ENCODE results near the gene DHRS12. TPM values are rescaled to one million over a fixed set of nuclear protein-coding genes. Genes with fewer than 3 reads are reported as not detected.
"Not testable (repeated sequence)": the region's sequence is repeated elsewhere in the genome, so short reads cannot be mapped to it uniquely, and the experiment has no call there.

Gene DHRS12
- total RNA-seq, 1 donor: 4.3 TPM

DNA sequence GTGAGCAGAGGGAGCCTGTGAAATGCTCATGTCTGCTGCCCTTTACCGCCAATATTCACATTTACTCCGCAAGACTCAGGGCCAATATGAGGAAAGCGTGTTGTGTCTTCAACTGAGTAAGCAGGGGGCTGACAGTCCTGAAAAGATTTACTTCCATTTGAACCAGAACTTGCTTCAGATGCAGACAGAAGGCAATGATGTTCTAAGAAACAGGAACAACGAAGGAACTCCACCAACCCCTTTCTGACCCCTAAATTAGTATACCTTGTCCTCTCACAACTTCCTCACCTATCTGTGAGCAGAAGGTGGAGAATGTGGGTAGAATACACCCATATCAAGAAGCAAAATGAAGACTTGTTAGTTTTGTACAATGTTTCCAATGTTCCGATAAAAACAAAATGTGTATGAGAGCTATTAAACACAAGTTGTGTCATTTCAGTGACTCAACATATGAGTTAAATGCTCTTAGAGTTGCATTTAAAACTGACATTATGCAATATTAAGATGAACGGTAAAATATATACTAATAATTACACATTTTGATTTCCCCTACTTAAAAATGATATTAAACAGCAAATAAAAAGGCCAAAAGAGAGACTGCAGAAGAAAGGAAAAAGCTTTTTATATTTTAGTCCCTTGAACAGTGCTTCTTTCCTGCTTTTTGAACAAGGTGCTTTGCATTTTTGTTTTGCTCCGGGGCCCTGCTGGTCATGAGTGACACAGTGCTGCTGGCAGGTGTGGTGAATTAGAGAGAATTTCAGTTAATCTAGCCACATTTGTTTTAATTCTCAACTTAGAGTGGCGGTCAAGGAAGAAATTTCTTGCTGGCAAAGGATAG lies 25.0 kb upstream of the DHRS12 start:
- TF ChIP-seq, protein P1, sequence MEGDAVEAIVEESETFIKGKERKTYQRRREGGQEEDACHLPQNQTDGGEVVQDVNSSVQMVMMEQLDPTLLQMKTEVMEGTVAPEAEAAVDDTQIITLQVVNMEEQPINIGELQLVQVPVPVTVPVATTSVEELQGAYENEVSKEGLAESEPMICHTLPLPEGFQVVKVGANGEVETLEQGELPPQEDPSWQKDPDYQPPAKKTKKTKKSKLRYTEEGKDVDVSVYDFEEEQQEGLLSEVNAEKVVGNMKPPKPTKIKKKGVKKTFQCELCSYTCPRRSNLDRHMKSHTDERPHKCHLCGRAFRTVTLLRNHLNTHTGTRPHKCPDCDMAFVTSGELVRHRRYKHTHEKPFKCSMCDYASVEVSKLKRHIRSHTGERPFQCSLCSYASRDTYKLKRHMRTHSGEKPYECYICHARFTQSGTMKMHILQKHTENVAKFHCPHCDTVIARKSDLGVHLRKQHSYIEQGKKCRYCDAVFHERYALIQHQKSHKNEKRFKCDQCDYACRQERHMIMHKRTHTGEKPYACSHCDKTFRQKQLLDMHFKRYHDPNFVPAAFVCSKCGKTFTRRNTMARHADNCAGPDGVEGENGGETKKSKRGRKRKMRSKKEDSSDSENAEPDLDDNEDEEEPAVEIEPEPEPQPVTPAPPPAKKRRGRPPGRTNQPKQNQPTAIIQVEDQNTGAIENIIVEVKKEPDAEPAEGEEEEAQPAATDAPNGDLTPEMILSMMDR (IDR thresholded peaks at IDR 0.05; ENCODE audit: insufficient read depth, low read depth, low read length): no peak
- H3K4me3 ChIP-seq (ENCODE audit: low read depth, low read length): no peak overlapping the region
- DNase-seq (ENCODE audit: low read depth): no peak

DNA sequence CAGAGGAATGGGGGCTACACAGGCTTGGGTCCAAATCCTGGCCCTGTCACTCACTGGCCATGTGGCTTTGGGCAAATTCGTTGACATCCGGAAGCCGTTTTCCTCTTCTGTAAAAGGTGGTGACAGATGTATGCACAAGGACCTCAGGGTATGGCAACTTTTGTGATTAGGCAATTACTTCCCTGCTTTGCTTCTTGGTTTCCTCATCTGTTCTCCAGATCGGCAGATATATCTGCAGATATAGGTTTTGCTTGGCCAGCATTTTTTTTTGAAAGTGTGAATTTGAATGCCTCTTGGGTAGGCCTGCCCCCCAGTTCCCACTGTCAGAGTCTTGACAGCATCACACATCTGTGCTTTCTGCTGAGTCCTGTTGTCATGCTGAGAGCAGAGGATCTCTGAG lies 23.3 kb upstream of the DHRS12 start:
- TF ChIP-seq, protein P1 (IDR thresholded peaks at IDR 0.05; ENCODE audit: insufficient read depth, low read depth, low read length): no peak
- no peak overlapping the region for H3K4me3 ChIP-seq (ENCODE audit: low read depth, low read length)
- no peak for DNase-seq (ENCODE audit: low read depth)

DNA sequence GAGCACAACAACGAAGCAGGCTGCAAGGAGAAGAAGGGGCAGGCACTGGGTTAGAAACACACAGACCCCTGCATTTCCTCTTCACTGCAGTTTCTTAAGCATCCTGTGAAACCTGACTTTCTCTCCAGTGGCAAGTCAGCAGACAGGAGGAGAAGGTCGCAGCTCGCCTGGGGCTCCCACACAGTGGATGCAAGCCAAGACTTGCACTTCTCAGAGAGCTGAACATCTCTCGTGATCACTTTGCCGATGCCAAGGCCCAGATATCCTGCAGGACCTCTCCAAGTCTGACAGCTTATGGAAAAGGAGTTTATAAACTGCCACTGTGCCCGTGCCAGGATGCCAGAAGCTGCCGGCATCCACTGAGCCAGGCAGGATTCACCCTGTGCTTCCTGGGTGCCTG lies 22.6 kb upstream of the DHRS12 start:
- H3K4me3 ChIP-seq (ENCODE audit: low read depth, low read length): no peak overlapping the region
- TF ChIP-seq, protein P1 (IDR thresholded peaks at IDR 0.05; ENCODE audit: insufficient read depth, low read depth, low read length): no peak
- DNase-seq (ENCODE audit: low read depth): peak; percentile 22

DNA sequence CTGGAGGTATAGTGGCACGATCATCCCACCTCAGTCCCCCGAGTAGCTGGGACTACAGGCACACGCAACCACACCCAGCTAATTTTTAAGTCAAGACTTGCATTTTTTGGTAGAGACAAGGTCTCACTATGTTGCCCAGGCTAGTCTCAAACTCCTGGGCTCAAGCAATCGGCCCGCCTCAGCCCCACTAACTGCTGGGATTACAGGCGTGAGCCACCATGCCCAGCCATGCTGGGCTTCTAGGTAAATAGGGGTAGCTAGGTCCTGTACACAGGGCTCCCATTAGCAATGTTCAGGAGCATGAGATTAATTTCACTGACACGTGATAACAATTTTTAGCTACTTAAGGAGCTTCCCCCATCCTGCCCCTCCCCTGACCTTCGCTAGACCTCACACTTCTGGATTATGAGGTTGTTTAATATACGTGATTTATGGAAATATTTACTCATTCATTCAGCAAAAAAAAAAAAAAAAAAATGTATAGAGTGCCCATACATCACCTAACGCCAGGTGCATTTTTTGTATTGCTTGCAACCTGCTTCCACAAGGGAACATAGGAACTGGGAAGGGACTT lies 21.8 kb upstream of the DHRS12 start:
- TF ChIP-seq, protein P1 (IDR thresholded peaks at IDR 0.05; ENCODE audit: insufficient read depth, low read depth, low read length): no peak
- DNase-seq (ENCODE audit: low read depth): no peak
- H3K4me3 ChIP-seq (ENCODE audit: low read depth, low read length): no peak overlapping the region

DNA sequence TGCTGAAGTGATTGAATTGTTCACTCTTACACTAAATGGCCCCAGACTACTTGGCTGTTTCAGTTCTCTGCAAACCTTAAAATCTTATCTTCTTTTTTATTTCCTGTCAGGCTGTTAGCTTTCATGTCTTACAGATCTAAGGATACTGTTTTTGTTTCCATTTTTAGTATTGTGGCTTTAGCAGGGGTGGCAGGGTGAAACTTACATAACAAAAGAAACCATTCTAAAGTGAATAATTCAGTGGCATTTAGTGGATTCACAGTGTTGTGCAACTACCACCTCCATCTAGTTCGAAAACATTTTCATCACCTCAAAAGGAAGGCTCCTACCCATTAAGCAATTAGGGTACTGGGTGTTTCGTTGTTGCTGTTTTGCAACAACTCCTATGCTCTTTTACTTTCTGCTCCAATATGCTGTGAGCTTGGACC lies 21.2 kb upstream of the DHRS12 start:
- DNase-seq (ENCODE audit: low read depth): peak; percentile 57
- H3K4me3 ChIP-seq (ENCODE audit: low read depth, low read length): no peak overlapping the region
- TF ChIP-seq, protein P1 (IDR thresholded peaks at IDR 0.05; ENCODE audit: insufficient read depth, low read depth, low read length): no peak

DNA sequence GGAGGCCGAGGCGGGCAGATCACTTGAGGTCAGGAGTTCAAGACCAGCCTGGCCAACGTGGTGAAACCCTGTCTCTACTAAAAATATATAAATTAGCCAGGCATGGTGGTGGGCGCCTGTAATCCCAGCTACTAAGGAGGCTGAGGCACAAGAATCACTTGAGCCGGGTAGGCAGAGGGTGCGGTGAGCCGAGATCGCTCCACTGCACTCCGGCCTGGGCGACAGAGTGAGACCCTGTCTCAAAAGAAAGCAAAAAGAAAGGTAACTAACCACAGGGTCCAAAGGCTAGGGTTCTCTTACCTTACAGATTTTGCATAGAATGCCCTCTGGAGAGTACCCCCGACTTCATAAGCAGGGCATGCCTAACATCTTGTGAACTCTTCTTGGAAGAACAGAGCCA lies 20.7 kb upstream of the DHRS12 start:
- not testable (repeated sequence) for H3K4me3 ChIP-seq (ENCODE audit: low read depth, low read length); DNase-seq (ENCODE audit: low read depth)

DNA sequence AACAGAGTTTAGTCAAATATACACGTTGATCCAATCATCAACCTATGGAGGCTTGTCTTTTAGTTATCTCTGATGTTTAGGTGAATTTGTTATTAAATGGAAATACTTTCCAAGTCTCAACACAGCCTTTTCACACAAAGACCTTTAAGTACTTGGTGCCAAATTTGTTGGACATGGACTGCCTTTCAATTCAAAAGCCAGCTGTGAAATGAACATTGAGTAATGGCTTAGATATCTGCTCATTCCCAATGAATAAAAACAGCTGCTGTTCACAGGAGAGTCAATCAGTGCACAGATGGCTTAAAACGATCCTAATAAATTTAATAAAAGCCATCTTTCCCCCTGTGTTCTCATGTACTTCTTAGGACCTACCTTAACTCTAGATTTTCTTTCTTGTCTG lies 19.9 kb upstream of the DHRS12 start:
- TF ChIP-seq, protein P1 (IDR thresholded peaks at IDR 0.05; ENCODE audit: insufficient read depth, low read depth, low read length): no peak
- no peak for DNase-seq (ENCODE audit: low read depth)
- no peak overlapping the region for H3K4me3 ChIP-seq (ENCODE audit: low read depth, low read length)

Data from fibroblast of villous mesenchyme (primary cell).